Neural progenitor cell (in vitro differentiated cells): ENCODE data around the gene FTCD. TPM values are rescaled to one million over a fixed set of nuclear protein-coding genes. Genes with fewer than 3 reads are reported as not detected.

ENCODE experiments used
- DNase-seq: peaks from one replicate; pipeline ENCODE4 v3.0.0-alpha.2; 2016; ENCODE audit warnings: low spot score
- H2AFZ ChIP-seq: fragments of 200-600 bp; sonication (generic); replicated peaks from 2 replicates; pipeline ENCODE4 v1.6.1; 2016; ENCODE audit warnings: antibody characterized with exemption
- H3F3A ChIP-seq: fragments of 200-600 bp; sonication (generic); 2 replicates; pipeline ENCODE4 v1.6.1; 2016; ENCODE audit warnings: antibody characterized with exemption, low read depth
- H3K27ac ChIP-seq: fragments of 200-600 bp; sonication (generic); 2 replicates; pipeline ENCODE4 v1.5.1; 2016; ENCODE audit warnings: mild to moderate bottlenecking
- H3K27me3 ChIP-seq: fragments of 200-600 bp; sonication (generic); 2 replicates; pipeline ENCODE4 v1.6.1; 2016; ENCODE audit warnings: mild to moderate bottlenecking, moderate library complexity
- H3K36me3 ChIP-seq: fragments of 200-600 bp; sonication (generic); 2 replicates; pipeline ENCODE4 v1.5.1; 2016
- H3K4me1 ChIP-seq: fragments of 200-600 bp; sonication (generic); 2 replicates; pipeline ENCODE4 v1.6.1; 2016; ENCODE audit warnings: mixed run types
- H3K4me2 ChIP-seq: fragments of 200-600 bp; sonication (generic); 2 replicates; pipeline ENCODE4 v1.6.1; 2016
- H3K4me3 ChIP-seq: fragments of 200-600 bp; sonication (generic); 2 replicates; pipeline ENCODE4 v1.5.1; 2016
- H3K79me2 ChIP-seq: fragments of 200-600 bp; sonication (generic); 2 replicates; pipeline ENCODE4 v1.6.1; 2016; ENCODE audit warnings: low read depth
- H3K9ac ChIP-seq: fragments of 200-600 bp; sonication (generic); 2 replicates; pipeline ENCODE4 v1.6.1; 2016
- H3K9me3 ChIP-seq: fragments of 200-600 bp; sonication (generic); 2 replicates; pipeline ENCODE4 v1.5.1; 2016; ENCODE audit warnings: low read depth
- H4K20me1 ChIP-seq: fragments of 200-600 bp; sonication (generic); 2 replicates; pipeline ENCODE4 v1.6.1; 2016; ENCODE audit warnings: low read depth
- H3K27ac Mint-ChIP-seq: 3 replicates; pipeline ENCODE4 v1.8.0; 2021; ENCODE audit warnings: mixed read lengths
- H3K27me3 Mint-ChIP-seq: 2 replicates; pipeline ENCODE4 v1.8.0; 2022; ENCODE audit warnings: low read depth, mild to moderate bottlenecking, inconsistent platforms, moderate library complexity, mixed read lengths; ENCODE audit not compliant: insufficient read depth
- H3K36me3 Mint-ChIP-seq: 3 replicates; pipeline ENCODE4 v1.8.0; 2021; ENCODE audit warnings: mixed read lengths
- H3K4me1 Mint-ChIP-seq: 3 replicates; pipeline ENCODE4 v1.8.0; 2021; ENCODE audit warnings: mixed read lengths
- H3K4me3 Mint-ChIP-seq: 3 replicates; pipeline ENCODE4 v1.8.0; 2021; ENCODE audit warnings: mild to moderate bottlenecking, moderate library complexity, mixed read lengths
- H3K9me3 Mint-ChIP-seq: 3 replicates; pipeline ENCODE4 v1.8.0; 2020; ENCODE audit warnings: mixed read lengths
- CTCF ChIP-seq: fragments of 200-600 bp; sonication (generic); IDR thresholded peaks from 2 replicates; pipeline ENCODE4 v1.5.1; 2017; ENCODE audit warnings: antibody characterized with exemption, mild to moderate bottlenecking
- EZH2 ChIP-seq: fragments of 200-600 bp; sonication (generic); IDR thresholded peaks from 2 replicates; pipeline ENCODE4 v1.6.1; 2017; ENCODE audit warnings: antibody characterized with exemption, mild to moderate bottlenecking, moderate library complexity
- EZH2phosphoT487 ChIP-seq: fragments of 200-600 bp; sonication (generic); IDR thresholded peaks from 2 replicates; pipeline ENCODE4 v1.6.1; 2017; ENCODE audit warnings: antibody characterized with exemption
- total RNA-seq: library from RNA; depleted of rRNA; stranded (reverse); fragments of >200 nt; gene quantifications from 2 replicates; pipeline ENCODE4 v1.2.3, GENCODE V29; 2015; ENCODE audit warnings: low replicate concordance

The FTCD gene
- total RNA-seq, 1 donor from 2014 or later = not detected

- Histone ChIP-seq H3K27me3 (no peaks in the 10 kb centered on the region), H3K9ac (no peak overlapping the region), H3F3A (peaks cover 3% of the 10 kb centered on the region), H3K27ac (no peak overlapping the region), H3K4me2 (no peak overlapping the region), H2AFZ (no peak overlapping the region), H4K20me1 (no peaks in the 10 kb centered on the region), H3K4me3 (no peak overlapping the region), H3K9me3 (no peaks in the 10 kb centered on the region), H3K36me3 (no peaks in the 10 kb centered on the region), H3K79me2 (no peaks in the 10 kb centered on the region), H3K4me1 (no peaks in the 10 kb centered on the region)
- H3K4me3 Mint-ChIP-seq = no peak overlapping the region
- TF ChIP-seq CTCF (no peak), EZH2 (no peak), EZH2phosphoT487 (no peak)
- peaks cover 9% of the 10 kb centered on the region for H3K36me3 Mint-ChIP-seq
- no peak overlapping the region for H3K27ac Mint-ChIP-seq
- peaks cover 7% of the 10 kb centered on the region for H3K9me3 Mint-ChIP-seq
- H3K4me1 Mint-ChIP-seq = peaks cover 9% of the 10 kb centered on the region
- peak; percentile 0 for DNase-seq
- H3K27me3 Mint-ChIP-seq = peaks cover 6% of the 10 kb centered on the region
Observed at GRCh38 chr21:46159841-46160656, 4.7 kb upstream of the FTCD start.

GRCh38 chr21:46159390-46159789 lies 4.0 kb upstream of the FTCD start:
- Histone ChIP-seq H3K36me3 (no peaks in the 10 kb centered on the region), H4K20me1 (no peaks in the 10 kb centered on the region), H3K79me2 (no peaks in the 10 kb centered on the region), H3K27ac (no peak overlapping the region), H3K27me3 (no peaks in the 10 kb centered on the region), H3K4me3 (no peak overlapping the region), H3K4me1 (no peaks in the 10 kb centered on the region), H2AFZ (no peak overlapping the region), H3K9ac (no peak overlapping the region), H3K9me3 (no peaks in the 10 kb centered on the region), H3F3A (peaks cover 3% of the 10 kb centered on the region), H3K4me2 (no peak overlapping the region)
- H3K4me1 Mint-ChIP-seq = peaks cover 9% of the 10 kb centered on the region
- H3K27ac Mint-ChIP-seq = peak overlapping the region; percentile 50
- no peak for TF ChIP-seq EZH2
- TF ChIP-seq CTCF = no peak
- no peak for TF ChIP-seq EZH2phosphoT487
- no peak overlapping the region for H3K4me3 Mint-ChIP-seq
- H3K36me3 Mint-ChIP-seq = peaks cover 9% of the 10 kb centered on the region
- DNase-seq = peak; percentile 1
- peaks cover 7% of the 10 kb centered on the region for H3K9me3 Mint-ChIP-seq
- H3K27me3 Mint-ChIP-seq = peaks cover 6% of the 10 kb centered on the region

- Histone ChIP-seq H4K20me1 (no peaks in the 10 kb centered on the region), H3K9ac (no peak overlapping the region), H2AFZ (no peak overlapping the region), H3K36me3 (no peaks in the 10 kb centered on the region), H3K9me3 (no peaks in the 10 kb centered on the region), H3K4me3 (no peak overlapping the region), H3K27ac (no peak overlapping the region), H3K79me2 (no peaks in the 10 kb centered on the region), H3K4me1 (peaks cover under 1% of the 10 kb centered on the region), H3K4me2 (no peak overlapping the region), H3K27me3 (no peaks in the 10 kb centered on the region), H3F3A (peaks cover 3% of the 10 kb centered on the region)
- Mint-ChIP-seq H3K27ac (peak overlapping the region; percentile 74), H3K4me3 (no peak overlapping the region), H3K4me1 (peaks cover 9% of the 10 kb centered on the region), H3K36me3 (peaks cover 8% of the 10 kb centered on the region), H3K27me3 (peaks cover 6% of the 10 kb centered on the region), H3K9me3 (peaks cover 7% of the 10 kb centered on the region)
- DNase-seq = no peak
- TF ChIP-seq EZH2 (no peak), CTCF (no peak), EZH2phosphoT487 (no peak)
Observed at GRCh38 chr21:46158666-46159300, 3.4 kb upstream of the FTCD start.
